Gastroesophageal sphincter (tissue), 3 donors: Measurements from ENCODE around the gene CNTN5.

Source experiments
- EP300 ChIP-seq: sonication (generic); formaldehyde crosslinking; IDR thresholded peaks from one replicate; pipeline ENCODE4 v1.6.1; 2017; ENCODE audit warnings: antibody characterized with exemption, mild to moderate bottlenecking
- POLR2AphosphoS5 ChIP-seq: sonication (generic); formaldehyde crosslinking; IDR thresholded peaks from one replicate; pipeline ENCODE4 v1.6.1; 2017; ENCODE audit warnings: antibody characterized with exemption
- TF ChIP-seq, protein P1 (sequence below), 4 experiments: fragments of 200-600 bp in 2 of 4; fragments of 450-650 bp in 2 of 4; sonication (generic) in 1 of 4; IDR thresholded peaks; one replicate each; pipeline ENCODE4 v1.5.1; 2017 to 2019; ENCODE audit warnings: antibody characterized with exemption in 4 of 4, mild to moderate bottlenecking in 2 of 4, moderate library complexity in 2 of 4

DNA sequence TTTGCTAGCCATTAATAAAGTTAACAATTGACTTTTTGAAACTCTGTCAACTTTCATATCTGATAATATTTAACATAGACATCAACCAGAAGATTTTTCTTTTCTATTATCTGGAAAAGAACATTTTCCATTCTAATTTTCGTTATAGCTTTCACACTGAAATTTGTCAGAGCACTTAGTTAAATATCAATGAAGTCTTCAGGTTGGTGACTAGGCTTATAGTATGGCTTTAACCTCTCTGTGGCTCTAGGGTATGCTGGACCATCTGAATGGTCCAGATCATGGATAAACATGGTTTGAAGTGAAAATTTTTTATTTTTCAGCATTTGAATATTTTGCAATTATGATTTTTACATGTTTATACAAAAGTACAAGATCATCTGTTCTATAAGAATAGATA lies 548.1 kb downstream of the CNTN5 start:
- TF ChIP-seq, protein P1, sequence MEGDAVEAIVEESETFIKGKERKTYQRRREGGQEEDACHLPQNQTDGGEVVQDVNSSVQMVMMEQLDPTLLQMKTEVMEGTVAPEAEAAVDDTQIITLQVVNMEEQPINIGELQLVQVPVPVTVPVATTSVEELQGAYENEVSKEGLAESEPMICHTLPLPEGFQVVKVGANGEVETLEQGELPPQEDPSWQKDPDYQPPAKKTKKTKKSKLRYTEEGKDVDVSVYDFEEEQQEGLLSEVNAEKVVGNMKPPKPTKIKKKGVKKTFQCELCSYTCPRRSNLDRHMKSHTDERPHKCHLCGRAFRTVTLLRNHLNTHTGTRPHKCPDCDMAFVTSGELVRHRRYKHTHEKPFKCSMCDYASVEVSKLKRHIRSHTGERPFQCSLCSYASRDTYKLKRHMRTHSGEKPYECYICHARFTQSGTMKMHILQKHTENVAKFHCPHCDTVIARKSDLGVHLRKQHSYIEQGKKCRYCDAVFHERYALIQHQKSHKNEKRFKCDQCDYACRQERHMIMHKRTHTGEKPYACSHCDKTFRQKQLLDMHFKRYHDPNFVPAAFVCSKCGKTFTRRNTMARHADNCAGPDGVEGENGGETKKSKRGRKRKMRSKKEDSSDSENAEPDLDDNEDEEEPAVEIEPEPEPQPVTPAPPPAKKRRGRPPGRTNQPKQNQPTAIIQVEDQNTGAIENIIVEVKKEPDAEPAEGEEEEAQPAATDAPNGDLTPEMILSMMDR (IDR thresholded peaks at IDR 0.05) = no peak
- TF ChIP-seq POLR2AphosphoS5 = no peak
- no peak for TF ChIP-seq EP300
